ENCODE measurements around the gene DDC.

DDC gene

DNA sequence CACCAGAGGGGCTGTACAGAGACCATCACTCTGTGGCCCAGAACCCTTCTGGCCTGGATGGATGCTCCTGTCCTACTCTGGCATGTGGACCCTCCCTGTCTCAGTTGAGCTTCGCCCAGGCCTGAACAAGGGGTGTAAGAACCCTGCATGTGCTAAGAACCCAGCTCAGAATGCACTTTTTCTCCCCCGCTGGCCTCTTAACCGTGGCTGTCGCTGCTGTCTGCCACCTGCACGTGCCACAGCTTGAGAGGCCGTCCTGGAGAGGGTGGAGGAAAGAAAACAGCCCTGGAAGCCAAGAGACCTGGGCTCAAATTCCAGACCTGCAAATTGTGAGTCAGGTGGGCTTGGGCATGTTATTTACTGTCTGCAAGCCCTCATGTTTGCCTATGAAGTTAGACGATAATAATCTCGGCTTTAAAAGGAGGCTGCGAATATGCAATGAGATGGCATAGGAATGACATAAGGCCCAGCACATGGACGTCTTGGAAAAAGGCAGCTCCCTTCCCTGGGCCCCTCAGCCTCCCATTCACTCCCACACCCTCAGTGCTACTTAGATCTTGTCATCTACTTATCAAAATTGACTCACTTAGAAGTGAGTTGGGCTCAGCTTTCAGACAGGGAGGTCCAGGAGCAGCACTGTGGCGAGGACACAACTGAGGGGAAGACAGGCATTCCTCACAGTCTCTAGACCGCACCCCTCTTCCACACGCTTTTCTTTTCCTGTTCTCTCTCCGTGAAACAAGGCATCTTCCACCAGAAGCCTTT is 146.5 kb downstream of the DDC start:
- Histone ChIP-seq H3K27ac (no peak overlapping the region), H3K4me2 (ENCODE audit: low read length) (no peak overlapping the region)
- TF ChIP-seq, protein P1, sequence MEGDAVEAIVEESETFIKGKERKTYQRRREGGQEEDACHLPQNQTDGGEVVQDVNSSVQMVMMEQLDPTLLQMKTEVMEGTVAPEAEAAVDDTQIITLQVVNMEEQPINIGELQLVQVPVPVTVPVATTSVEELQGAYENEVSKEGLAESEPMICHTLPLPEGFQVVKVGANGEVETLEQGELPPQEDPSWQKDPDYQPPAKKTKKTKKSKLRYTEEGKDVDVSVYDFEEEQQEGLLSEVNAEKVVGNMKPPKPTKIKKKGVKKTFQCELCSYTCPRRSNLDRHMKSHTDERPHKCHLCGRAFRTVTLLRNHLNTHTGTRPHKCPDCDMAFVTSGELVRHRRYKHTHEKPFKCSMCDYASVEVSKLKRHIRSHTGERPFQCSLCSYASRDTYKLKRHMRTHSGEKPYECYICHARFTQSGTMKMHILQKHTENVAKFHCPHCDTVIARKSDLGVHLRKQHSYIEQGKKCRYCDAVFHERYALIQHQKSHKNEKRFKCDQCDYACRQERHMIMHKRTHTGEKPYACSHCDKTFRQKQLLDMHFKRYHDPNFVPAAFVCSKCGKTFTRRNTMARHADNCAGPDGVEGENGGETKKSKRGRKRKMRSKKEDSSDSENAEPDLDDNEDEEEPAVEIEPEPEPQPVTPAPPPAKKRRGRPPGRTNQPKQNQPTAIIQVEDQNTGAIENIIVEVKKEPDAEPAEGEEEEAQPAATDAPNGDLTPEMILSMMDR (IDR thresholded peaks at IDR 0.05): no peak

DNA sequence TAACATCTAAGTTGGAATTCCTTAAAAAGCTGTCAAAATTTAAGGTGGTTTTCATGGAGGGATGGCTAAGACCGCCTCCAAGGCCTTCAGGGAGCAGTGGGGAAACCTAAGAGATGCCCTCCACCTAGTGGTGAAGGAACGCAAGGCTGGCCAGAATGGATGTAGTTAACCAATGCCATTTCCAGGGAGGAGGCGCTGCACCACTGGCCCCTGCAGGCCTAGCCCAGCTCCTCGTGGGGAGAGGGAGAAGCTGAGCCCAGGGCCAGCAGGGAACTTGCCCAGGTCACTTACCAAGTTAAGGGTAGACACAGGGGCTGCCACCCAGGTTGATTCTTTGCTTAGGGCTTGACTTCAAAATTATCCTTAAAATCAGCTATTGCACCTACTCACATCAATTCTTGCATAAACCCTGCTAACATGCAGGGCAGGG is 147.1 kb downstream of the DDC start:
- no peaks in the 10 kb centered on the region for H3K9me3 ChIP-seq (ENCODE audit: control insufficient read depth, low read length)
- no peaks in the 10 kb centered on the region for H3K4me1 ChIP-seq
- H3K79me2 ChIP-seq: no peaks in the 10 kb centered on the region
- no peak overlapping the region for H3K9ac ChIP-seq
- TF ChIP-seq, protein P1 (IDR thresholded peaks at IDR 0.05): peak; percentile 77
- no peaks in the 10 kb centered on the region for H3K36me3 ChIP-seq (ENCODE audit: control insufficient read depth, insufficient read depth, low read length)
- no peak overlapping the region for H3K27ac ChIP-seq
- no peak overlapping the region for H3K4me3 ChIP-seq (ENCODE audit: low read depth, low read length)
- peak overlapping the region; percentile 30 for H2AFZ ChIP-seq
- H3K4me2 ChIP-seq (ENCODE audit: low read length): no peak overlapping the region
- no peaks in the 10 kb centered on the region for H3K27me3 ChIP-seq (ENCODE audit: control insufficient read depth, insufficient read depth, low read length)

More for the DNA sequence above, 146.5 kb downstream of the DDC start:
- H3K9me3 ChIP-seq (ENCODE audit: control insufficient read depth, low read length): no peaks in the 10 kb centered on the region
- H3K4me1 ChIP-seq: no peaks in the 10 kb centered on the region
- H2AFZ ChIP-seq: peak overlapping the region; percentile 30
- no peaks in the 10 kb centered on the region for H3K79me2 ChIP-seq
- H3K9ac ChIP-seq: no peak overlapping the region
- H3K36me3 ChIP-seq (ENCODE audit: control insufficient read depth, insufficient read depth, low read length): no peaks in the 10 kb centered on the region
- H3K4me3 ChIP-seq (ENCODE audit: low read depth, low read length): no peak overlapping the region
- H3K27me3 ChIP-seq (ENCODE audit: control insufficient read depth, insufficient read depth, low read length): no peaks in the 10 kb centered on the region

DNA sequence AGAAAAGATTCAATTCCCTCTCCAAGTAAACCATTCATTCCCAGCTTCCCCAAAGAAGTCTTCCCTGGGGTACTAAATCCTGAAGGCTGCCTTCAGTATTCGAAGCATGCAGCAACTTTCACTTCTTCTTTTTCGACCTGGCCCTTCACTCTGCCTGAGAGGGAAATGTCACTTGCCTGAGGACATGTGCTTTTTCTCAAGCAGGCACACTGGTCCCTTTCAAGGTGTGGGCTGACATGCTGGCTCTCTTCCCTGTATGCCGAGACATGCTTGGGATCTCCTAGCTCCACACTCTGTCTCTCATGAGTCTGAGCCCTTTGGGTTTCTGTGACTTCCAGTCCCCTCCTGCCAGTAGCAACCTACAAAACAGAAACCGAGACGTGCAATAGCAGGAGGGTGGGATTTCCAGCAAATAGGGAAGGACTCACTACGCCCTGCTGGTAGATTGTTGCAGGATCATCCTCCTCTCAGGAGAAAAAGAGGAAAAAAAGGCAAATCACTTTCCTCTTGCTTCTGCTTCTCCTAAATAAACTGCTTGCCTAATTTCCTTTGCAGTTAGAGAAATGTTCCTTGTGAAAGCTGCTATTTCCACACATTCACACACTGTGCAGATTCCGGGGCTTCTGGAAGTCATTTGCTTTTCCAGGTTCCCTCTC is 148.6 kb downstream of the DDC start:
- Histone ChIP-seq H3K27me3 (ENCODE audit: control insufficient read depth, insufficient read depth, low read length) (no peaks in the 10 kb centered on the region), H3K4me2 (ENCODE audit: low read length) (no peak overlapping the region), H3K79me2 (no peaks in the 10 kb centered on the region), H3K4me1 (no peaks in the 10 kb centered on the region), H3K36me3 (ENCODE audit: control insufficient read depth, insufficient read depth, low read length) (no peaks in the 10 kb centered on the region), H3K9ac (no peak overlapping the region), H3K9me3 (ENCODE audit: control insufficient read depth, low read length) (no peaks in the 10 kb centered on the region), H3K4me3 (ENCODE audit: low read depth, low read length) (no peak overlapping the region), H2AFZ (peak overlapping the region; percentile 24), H3K27ac (no peak overlapping the region)
- TF ChIP-seq, protein P1 (IDR thresholded peaks at IDR 0.05): no peak

DNA sequence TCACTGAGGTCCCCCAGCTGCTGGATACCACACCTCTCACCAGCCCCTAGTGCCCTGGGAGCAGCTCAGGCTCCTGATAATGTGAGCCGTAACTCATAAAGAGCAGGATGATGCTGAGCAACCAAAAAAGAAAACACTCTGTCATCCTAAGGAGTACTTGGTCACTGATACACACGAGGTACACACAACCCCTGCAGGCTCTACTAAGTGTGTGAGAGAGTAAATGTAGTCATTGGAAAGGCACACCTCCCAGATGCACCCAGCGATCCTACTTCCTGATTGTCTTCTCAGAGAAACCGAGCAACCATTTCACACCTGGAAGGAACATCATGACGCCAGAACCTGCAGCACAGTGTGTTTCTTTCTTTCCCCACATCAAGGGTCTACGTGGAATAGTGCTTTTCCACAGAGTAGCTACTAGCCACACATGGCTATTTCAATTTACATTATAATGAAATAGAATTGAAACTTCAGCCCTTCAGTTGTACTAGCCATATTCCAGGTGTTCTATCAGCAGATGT is 149.3 kb downstream of the DDC start:
- TF ChIP-seq, protein P1 (IDR thresholded peaks at IDR 0.05): no peak
- no peak overlapping the region for H3K4me2 ChIP-seq (ENCODE audit: low read length)
- no peaks in the 10 kb centered on the region for H3K36me3 ChIP-seq (ENCODE audit: control insufficient read depth, insufficient read depth, low read length)
- no peak overlapping the region for H3K27ac ChIP-seq
- no peaks in the 10 kb centered on the region for H3K79me2 ChIP-seq
- no peak overlapping the region for H2AFZ ChIP-seq
- no peaks in the 10 kb centered on the region for H3K4me1 ChIP-seq
- H3K4me3 ChIP-seq (ENCODE audit: low read depth, low read length): no peak overlapping the region
- H3K9me3 ChIP-seq (ENCODE audit: control insufficient read depth, low read length): no peaks in the 10 kb centered on the region
- no peaks in the 10 kb centered on the region for H3K27me3 ChIP-seq (ENCODE audit: control insufficient read depth, insufficient read depth, low read length)
- no peak overlapping the region for H3K9ac ChIP-seq
